H1 (cell line): ENCODE measurements around the gene NAV3. TPM values are rescaled to one million over a fixed set of nuclear protein-coding genes. Genes with fewer than 3 reads are reported as not detected.

Experiments
- CTCF ChIA-PET: fragments of 300-600 bp; sonication (Branson Sonifier 250); formaldehyde crosslinking; loops from one replicate; lab custom pipeline; 2021; ENCODE audit not compliant: partially characterized antibody; lab: Charles Lee
- POLR2A ChIA-PET: fragments of 300-600 bp; sonication (Branson Sonifier 250); formaldehyde crosslinking; loops from one replicate; lab custom pipeline; 2021; ENCODE audit warnings: inconsistent platforms; ENCODE audit not compliant: partially characterized antibody; lab: Charles Lee
- DNase-seq, 2 experiments: peaks; one replicate each; pipeline versions ENCODE4 v3.0.0 to v3.0.0-alpha.2; 2010 to 2022; ENCODE audit warnings: low spot score in 2 of 2, low read depth in 1 of 2, mixed read lengths in 1 of 2
- FAIRE-seq: peaks from 2 replicates; lab custom pipeline; 2011; peaks lifted over from hg19 to GRCh38; lab: Jason Lieb, UNC
- H2AFZ ChIP-seq: 2 replicates; pipeline ENCODE4 v1.8.1; 2012; ENCODE audit warnings: low read length, inconsistent platforms
- H2AK5ac ChIP-seq: 2 replicates; pipeline ENCODE4 v1.6.1; 2013; ENCODE audit warnings: low read depth, low read length
- H2BK120ac ChIP-seq: replicated peaks from 2 replicates; pipeline ENCODE3; 2013; ENCODE audit warnings: low read depth, low read length, inconsistent platforms
- H2BK12ac ChIP-seq: 2 replicates; pipeline ENCODE4 v1.6.1; 2013; ENCODE audit warnings: low read depth, low read length
- H2BK15ac ChIP-seq: 2 replicates; pipeline ENCODE4 v1.6.1; 2013; ENCODE audit warnings: low read length
- H2BK20ac ChIP-seq: 2 replicates; pipeline ENCODE4 v1.6.1; 2013; ENCODE audit warnings: low read length
- H2BK5ac ChIP-seq: 2 replicates; pipeline ENCODE4 v1.6.1; 2013; ENCODE audit warnings: low read depth, low read length
- H3K14ac ChIP-seq: 2 replicates; pipeline ENCODE4 v1.6.1; 2013; ENCODE audit warnings: inconsistent platforms; ENCODE audit not compliant: insufficient read length
- H3K18ac ChIP-seq: 2 replicates; pipeline ENCODE4 v1.6.1; 2013; ENCODE audit warnings: low read length; ENCODE audit errors: extremely low read depth
- H3K23ac ChIP-seq: 2 replicates; pipeline ENCODE4 v1.6.1; 2013; ENCODE audit warnings: inconsistent platforms; ENCODE audit not compliant: insufficient read length
- H3K23me2 ChIP-seq: 2 replicates; pipeline ENCODE4 v1.6.1; 2013; ENCODE audit warnings: low read depth, low read length
- H3K27ac ChIP-seq: 2 replicates; pipeline ENCODE4 v1.6.1; 2011; ENCODE audit warnings: low read depth, low read length, inconsistent platforms
- H3K27me3 ChIP-seq, 4 experiments: replicated peaks in 1 of 4; 1 replicate in 1 of 4; 2 replicates in 3 of 4; pipeline versions ENCODE4 v1.6.1 to v1.8.1; 2011 to 2013; ENCODE audit warnings: low read length in 3 of 4, mild to moderate bottlenecking in 3 of 4, inconsistent platforms in 2 of 4, mixed read lengths in 2 of 4, moderate library complexity in 1 of 4; ENCODE audit not compliant: control insufficient read depth in 3 of 4, insufficient read depth in 3 of 4; ENCODE audit errors: extremely low read depth in 1 of 4
- H3K36me3 ChIP-seq, 4 experiments: 2 replicates each; pipeline versions ENCODE4 v1.6.1 to v1.8.1; 2011 to 2013; ENCODE audit warnings: mild to moderate bottlenecking in 4 of 4, low read length in 3 of 4, moderate library complexity in 2 of 4, control low read depth in 1 of 4, inconsistent platforms in 1 of 4; ENCODE audit not compliant: insufficient read depth in 4 of 4, control insufficient read depth in 2 of 4
- H3K4ac ChIP-seq: replicated peaks from 2 replicates; pipeline ENCODE3; 2013; ENCODE audit warnings: low read length, low read depth, mixed read lengths, inconsistent platforms; ENCODE audit not compliant: insufficient read length
- H3K4me1 ChIP-seq, 4 experiments: replicated peaks in 1 of 4; 1 replicate in 1 of 4; 2 replicates in 3 of 4; pipeline versions ENCODE4 v1.6.1 to v1.8.1; 2011 to 2013; ENCODE audit warnings: low read length in 3 of 4, inconsistent platforms in 2 of 4, mixed read lengths in 1 of 4; ENCODE audit not compliant: insufficient read depth in 4 of 4, control insufficient read depth in 3 of 4
- H3K4me2 ChIP-seq, 2 experiments: 2 replicates each; pipeline versions ENCODE4 v1.6.1 to v1.8.1; 2011 to 2013; ENCODE audit warnings: low read depth in 2 of 2, low read length in 2 of 2, control low read depth in 1 of 2, inconsistent platforms in 1 of 2, mild to moderate bottlenecking in 1 of 2; ENCODE audit not compliant: insufficient read depth in 1 of 2
- H3K4me3 ChIP-seq, 4 experiments: fragments of 200-600, 300-600 bp in 1 of 4; sonication (generic), shearing (Covaris generic), sonication (Bioruptor Twin) in 1 of 4; 2 replicates each; pipeline versions ENCODE4 v1.5.1 to v1.8.1; 2011 to 2016; ENCODE audit warnings: low read length in 4 of 4, low read depth in 3 of 4, control low read depth in 2 of 4, inconsistent platforms in 2 of 4, mild to moderate bottlenecking in 2 of 4, mixed read lengths in 1 of 4, moderate library complexity in 1 of 4; ENCODE audit not compliant: insufficient read depth in 2 of 4; ENCODE audit errors: extremely low read depth in 1 of 4
- H3K56ac ChIP-seq: replicated peaks from 2 replicates; pipeline ENCODE3; 2013; ENCODE audit warnings: low read depth, mild to moderate bottlenecking, mixed read lengths, low read length, inconsistent platforms; ENCODE audit not compliant: insufficient read length
- H3K79me1 ChIP-seq: 2 replicates; pipeline ENCODE4 v1.6.1; 2013; ENCODE audit warnings: low read depth, low read length, control low read depth
- H3K79me2 ChIP-seq, 2 experiments: 2 replicates each; pipeline versions ENCODE4 v1.6.1 to v1.8.1; 2012 to 2013; ENCODE audit warnings: low read length in 2 of 2, mild to moderate bottlenecking in 2 of 2, inconsistent platforms in 1 of 2; ENCODE audit not compliant: insufficient read depth in 2 of 2, control insufficient read depth in 1 of 2
- H3K9ac ChIP-seq, 4 experiments: replicated peaks in 1 of 4; 1 replicate in 1 of 4; 2 replicates in 3 of 4; pipeline versions ENCODE4 v1.6.1 to v1.8.1; 2011 to 2013; ENCODE audit warnings: low read depth in 3 of 4, low read length in 3 of 4, control low read depth in 2 of 4, mild to moderate bottlenecking in 2 of 4, moderate library complexity in 2 of 4, inconsistent platforms in 1 of 4; ENCODE audit errors: extremely low read depth in 1 of 4
- H3K9me3 ChIP-seq, 2 experiments: 2 replicates each; pipeline versions ENCODE4 v1.6.1 to v1.8.1; 2012 to 2013; ENCODE audit warnings: mild to moderate bottlenecking in 2 of 2, moderate library complexity in 2 of 2, control low read depth in 1 of 2, inconsistent platforms in 1 of 2, low read depth in 1 of 2, low read length in 1 of 2, mixed read lengths in 1 of 2; ENCODE audit not compliant: insufficient read depth in 2 of 2
- H4K20me1 ChIP-seq, 2 experiments: replicated peaks in 1 of 2; 2 replicates each; pipeline versions ENCODE3 to v1.8.1; 2011 to 2013; ENCODE audit warnings: inconsistent platforms in 2 of 2, low read length in 2 of 2, mild to moderate bottlenecking in 1 of 2; ENCODE audit not compliant: insufficient read depth in 2 of 2, control insufficient read depth in 1 of 2
- H4K5ac ChIP-seq: 2 replicates; pipeline ENCODE4 v1.6.1; 2013; ENCODE audit warnings: low read length, low read depth, mixed read lengths, inconsistent platforms; ENCODE audit not compliant: insufficient read length
- H4K8ac ChIP-seq: 2 replicates; pipeline ENCODE4 v1.8.0; 2013; ENCODE audit warnings: mild to moderate bottlenecking, moderate library complexity, low read length, inconsistent platforms; ENCODE audit not compliant: insufficient read depth; ENCODE audit errors: extremely low read depth
- H4K91ac ChIP-seq: replicated peaks from 2 replicates; pipeline ENCODE3; 2013; ENCODE audit warnings: low read length, mixed read lengths, inconsistent platforms; ENCODE audit not compliant: insufficient read length
- BACH1 ChIP-seq: IDR thresholded peaks from 2 replicates; pipeline ENCODE4 v1.6.1; 2012; ENCODE audit warnings: low read length, improper control_type of control experiment
- CBX5 ChIP-seq: fragments of 300-800, 300-1000 bp; sonication (generic); IDR thresholded peaks from 2 replicates; pipeline ENCODE4 v1.7.1; 2016; ENCODE audit warnings: antibody characterized with exemption, low read length, low read depth
- CEBPB ChIP-seq: IDR thresholded peaks from 2 replicates; pipeline ENCODE4 v1.6.1; 2012; ENCODE audit warnings: low read depth, low read length
- CHD1 ChIP-seq: IDR thresholded peaks from 2 replicates; pipeline ENCODE4 v1.6.1; 2012; ENCODE audit warnings: low read depth, low read length, improper control_type of control experiment
- CHD2 ChIP-seq: IDR thresholded peaks from 2 replicates; pipeline ENCODE4 v1.6.1; 2012; ENCODE audit warnings: low read length, improper control_type of control experiment
- GTF2F1 ChIP-seq: IDR thresholded peaks from 2 replicates; pipeline ENCODE4 v1.6.1; 2012; ENCODE audit warnings: low read depth, low read length, improper control_type of control experiment, borderline replicate concordance
- KDM5A ChIP-seq: fragments of 200-600 bp; IDR thresholded peaks from 2 replicates; pipeline ENCODE4 v1.7.1; 2012; ENCODE audit warnings: mild to moderate bottlenecking, low read length, inconsistent platforms, mixed read lengths
- NRF1 ChIP-seq: IDR thresholded peaks from 2 replicates; pipeline ENCODE4 v1.6.1; 2011; ENCODE audit warnings: mild to moderate bottlenecking, low read depth, low read length, improper control_type of control experiment
- PHF8 ChIP-seq: fragments of 200-600 bp; sonication (generic); conservative IDR thresholded peaks from 2 replicates; pipeline ENCODE4 v1.7.1; 2012; ENCODE audit warnings: low read depth, mild to moderate bottlenecking, inconsistent platforms, low read length, moderate library complexity
- RBBP5 ChIP-seq: IDR thresholded peaks from 2 replicates; pipeline ENCODE4 v1.7.1; 2012; ENCODE audit warnings: low read depth, mild to moderate bottlenecking, inconsistent platforms, low read length, moderate library complexity, borderline replicate concordance
- RNF2 ChIP-seq: fragments of 200-900, 300-1000 bp; sonication (generic); IDR thresholded peaks from 2 replicates; pipeline ENCODE4 v1.7.1; 2016; ENCODE audit warnings: borderline replicate concordance, low read depth, mild to moderate bottlenecking, antibody characterized with exemption, low read length; ENCODE audit not compliant: poor library complexity, severe bottlenecking; ENCODE audit errors: missing control alignments
- SIRT6 ChIP-seq: IDR thresholded peaks from one replicate; pipeline ENCODE4 v1.7.1; 2012; ENCODE audit warnings: low read length, inconsistent platforms
- SP4 ChIP-seq: IDR thresholded peaks from 2 replicates; pipeline ENCODE4 v1.6.1; 2012; ENCODE audit warnings: low read length, inconsistent platforms
- SUZ12 ChIP-seq: fragments of 200-600 bp; sonication (generic); IDR thresholded peaks from 2 replicates; pipeline ENCODE4 v1.6.1; 2012; ENCODE audit warnings: mild to moderate bottlenecking, inconsistent platforms, low read length, moderate library complexity, mixed read lengths
- TAF1 ChIP-seq: IDR thresholded peaks from 2 replicates; pipeline ENCODE4 v1.6.1; 2011; ENCODE audit warnings: mild to moderate bottlenecking, low read depth, low read length
- TBP ChIP-seq: IDR thresholded peaks from 2 replicates; pipeline ENCODE4 v1.6.1; 2011; ENCODE audit warnings: low read depth, low read length, improper control_type of control experiment
- TCF12 ChIP-seq: IDR thresholded peaks from 2 replicates; pipeline ENCODE4 v1.6.1; 2011; ENCODE audit warnings: low read depth, mild to moderate bottlenecking, low read length
- whole genome bisulfite sequencing, 2 experiments: shearing (Covaris generic) in 1 of 2; methylation state at CpG; one replicate each; pipeline versions ENCODE4 v1.1.6 to v1.1.7; 2013 to 2015; ENCODE audit warnings: low lambda C conversion rate in 2 of 2, mixed read lengths in 2 of 2, inconsistent platforms in 1 of 2, low coverage in 1 of 2, missing lambda C conversion rate in 1 of 2; ENCODE audit not compliant: insufficient replicate concordance in 2 of 2, insufficient coverage in 1 of 2, insufficient read length in 1 of 2; ENCODE audit errors: extremely low coverage in 1 of 2, missing lambda C conversion rate in 1 of 2; 5-methylcytosine and 5-hydroxymethylcytosine counted together
- polyA plus RNA-seq, 7 experiments: library from polyadenylated mRNA; depleted of rRNA in 3 of 7; stranded (reverse) in 5 of 7; unstranded in 2 of 7; fragments of >200 nt in 5 of 7; fragments of 200-250 nt in 2 of 7; gene quantifications; 1 replicate in 5 of 7; 2 replicates in 1 of 7; 4 replicates in 1 of 7; pipeline versions ENCODE4 v1.2.1 to v1.2.3, GENCODE V29; 2011 to 2013; ENCODE audit warnings: missing spikeins in 2 of 7, mixed read lengths in 2 of 7
- total RNA-seq: library from RNA; stranded (reverse); fragmentation: NEBNext Ultra II Directional; extraction: Animal tissue kit (Norgen Biotek cat#: 25700); gene quantifications from 2 replicates; pipeline ENCODE4 v1.2.1, GENCODE V29; 2021

NAV3 gene
- total and polyA plus RNA-seq, 2 of the 8 experiments (the other 6 are each of a cell fraction or from before 2014, with no cell fraction given), result 0.47 to 5.0 TPM

- H3K4ac ChIP-seq, result no peak overlapping the region
- no peak overlapping the region for H4K5ac ChIP-seq
- DNase-seq (no peak), FAIRE-seq (no peak)
- H3K36me3 ChIP-seq, result no peaks in the 10 kb centered on the region
- WGBS, 2 experiments, result 88% methylated on average over 1 of the region's 1 CpG; no CpG with 5 or more reads in 1 of the 2 experiments
- no peak overlapping the region for H3K18ac ChIP-seq
- no peak overlapping the region for H2BK12ac ChIP-seq
- H2BK20ac ChIP-seq, result no peak overlapping the region
- ChIA-PET CTCF (no interaction called here), POLR2A (no interaction called here)
- H2AFZ ChIP-seq, result no peak overlapping the region
- no peak overlapping the region for H2BK5ac ChIP-seq
- H3K56ac ChIP-seq, result no peak overlapping the region
- no peak overlapping the region for H3K23ac ChIP-seq
- H3K9ac ChIP-seq, result no peak overlapping the region
- H2AK5ac ChIP-seq, result no peak overlapping the region
- H4K91ac ChIP-seq, result no peak overlapping the region
- H3K9me3 ChIP-seq, result no peaks in the 10 kb centered on the region
- H3K27me3 ChIP-seq, result no peaks in the 10 kb centered on the region
- H3K27ac ChIP-seq, result no peak overlapping the region
- no peak for TF ChIP-seq PHF8
- no peak for TF ChIP-seq CBX5
- TF ChIP-seq GTF2F1, result no peak
- TF ChIP-seq RNF2, result no peak
- no peak for TF ChIP-seq CHD2
- TF ChIP-seq TBP, result no peak
- no peak for TF ChIP-seq SIRT6
- no peak for TF ChIP-seq CEBPB
- TF ChIP-seq NRF1, result no peak
- no peak for TF ChIP-seq TCF12
- TF ChIP-seq KDM5A, result no peak
- no peak for TF ChIP-seq RBBP5
- no peak for TF ChIP-seq SP4
- TF ChIP-seq CHD1, result no peak
- TF ChIP-seq TAF1, result no peak
- TF ChIP-seq SUZ12, result no peak
- no peak for TF ChIP-seq BACH1
- H3K79me2 ChIP-seq, result no peaks in the 10 kb centered on the region
- no peaks in the 10 kb centered on the region for H4K20me1 ChIP-seq
- no peak overlapping the region for H4K8ac ChIP-seq
- no peak overlapping the region for H2BK120ac ChIP-seq
- H3K79me1 ChIP-seq, result no peaks in the 10 kb centered on the region
- no peaks in the 10 kb centered on the region for H3K4me1 ChIP-seq
- no peak overlapping the region for H2BK15ac ChIP-seq
- no peak overlapping the region for H3K4me2 ChIP-seq
- H3K4me3 ChIP-seq, result no peak overlapping the region
- no peak overlapping the region for H3K14ac ChIP-seq
- no peaks in the 10 kb centered on the region for H3K23me2 ChIP-seq
Measured at GRCh38 chr12:77992760-77993159, 162.1 kb downstream of the NAV3 start.
